ENCODE measurements around the gene TOX3.

- TF ChIP-seq ATF2 (CRISPR knock-in tag; IDR thresholded peaks at IDR 0.05) (no peak), ZNF430 (CRISPR knock-in tag; IDR thresholded peaks at IDR 0.05) (no peak), CTCF (CRISPR knock-in tag; IDR thresholded peaks at IDR 0.05) (peak; percentile 57), ZBTB37 (CRISPR knock-in tag; IDR thresholded peaks at IDR 0.05) (no peak), RAD21 (CRISPR knock-in tag; IDR thresholded peaks at IDR 0.05) (no peak), ATF6 (CRISPR knock-in tag; conservative IDR thresholded peaks at IDR 0.05) (no peak), POLR2A (IDR thresholded peaks at IDR 0.05; ENCODE audit: insufficient read depth in 1 of 2, low read depth in 2 of 2, low read length in 2 of 2) (no peak), ZC3H4 (CRISPR knock-in tag; IDR thresholded peaks at IDR 0.05; ENCODE audit: borderline replicate concordance) (no peak), ATF5 (CRISPR knock-in tag; IDR thresholded peaks at IDR 0.05; ENCODE audit: low read depth) (no peak), GLMP (CRISPR knock-in tag; IDR thresholded peaks at IDR 0.05; ENCODE audit: borderline replicate concordance) (no peak)
These were observed 6.4 kb upstream of the TOX3 start for GRCh38 chr16:52553322-52553721.
